ENCODE measurements around the gene ZNF786. TPM values are rescaled to one million over a fixed set of nuclear protein-coding genes. Genes with fewer than 3 reads are reported as not detected.
"Not testable (repeated sequence)": the region's sequence is repeated elsewhere in the genome, so short reads cannot be mapped to it uniquely, and the experiment has no call there.

Gene ZNF786
- total and polyA plus RNA-seq, 4 donors, result 2.0 to 5.9 (median 4.4) TPM

DNA sequence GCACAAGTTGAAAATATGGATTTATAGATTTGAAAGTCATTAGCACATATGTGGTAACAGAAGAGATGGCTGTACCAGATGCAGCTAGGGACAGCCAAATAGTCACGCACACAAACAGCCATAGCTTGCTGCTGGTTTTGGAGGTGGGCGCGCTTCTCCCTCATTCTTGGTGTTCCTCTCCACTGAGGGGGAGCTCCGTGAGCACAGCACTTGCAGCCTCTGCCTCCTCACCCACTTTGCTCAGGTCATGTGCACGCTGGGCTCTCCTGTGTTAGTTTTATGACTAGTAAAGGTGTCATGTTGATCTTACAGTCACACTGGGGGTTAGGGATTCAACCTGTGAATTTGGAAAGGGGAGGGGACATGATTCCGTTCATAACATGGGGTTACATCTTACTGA is 8.5 kb upstream of the ZNF786 start:
- Histone ChIP-seq H3K36me3 (ENCODE audit: control insufficient read depth in 4 of 4, insufficient read depth in 4 of 4, low read length in 4 of 4) (peaks cover 0 to 7% (median under 1%) of the 10 kb centered on the region in 4 donors), H3K4me1 (ENCODE audit: control insufficient read depth in 5 of 5, insufficient read depth in 5 of 5, low read length in 5 of 5) (no peaks in the 10 kb centered on the region), H3K4me3 (no peak overlapping the region), H3K27ac (ENCODE audit: low read depth in 1 of 2, low read length in 1 of 2) (no peak overlapping the region), H3K27me3 (ENCODE audit: control insufficient read depth in 3 of 3, insufficient read depth in 3 of 3, low read length in 2 of 3) (no peaks in the 10 kb centered on the region), H3K9me3 (ENCODE audit: control insufficient read depth in 4 of 4, insufficient read depth in 3 of 4, low read length in 3 of 4) (no peaks in the 10 kb centered on the region), H3K9ac (ENCODE audit: insufficient read depth in 1 of 2, low read length in 2 of 2) (no peak overlapping the region)
- TF ChIP-seq, protein P1, sequence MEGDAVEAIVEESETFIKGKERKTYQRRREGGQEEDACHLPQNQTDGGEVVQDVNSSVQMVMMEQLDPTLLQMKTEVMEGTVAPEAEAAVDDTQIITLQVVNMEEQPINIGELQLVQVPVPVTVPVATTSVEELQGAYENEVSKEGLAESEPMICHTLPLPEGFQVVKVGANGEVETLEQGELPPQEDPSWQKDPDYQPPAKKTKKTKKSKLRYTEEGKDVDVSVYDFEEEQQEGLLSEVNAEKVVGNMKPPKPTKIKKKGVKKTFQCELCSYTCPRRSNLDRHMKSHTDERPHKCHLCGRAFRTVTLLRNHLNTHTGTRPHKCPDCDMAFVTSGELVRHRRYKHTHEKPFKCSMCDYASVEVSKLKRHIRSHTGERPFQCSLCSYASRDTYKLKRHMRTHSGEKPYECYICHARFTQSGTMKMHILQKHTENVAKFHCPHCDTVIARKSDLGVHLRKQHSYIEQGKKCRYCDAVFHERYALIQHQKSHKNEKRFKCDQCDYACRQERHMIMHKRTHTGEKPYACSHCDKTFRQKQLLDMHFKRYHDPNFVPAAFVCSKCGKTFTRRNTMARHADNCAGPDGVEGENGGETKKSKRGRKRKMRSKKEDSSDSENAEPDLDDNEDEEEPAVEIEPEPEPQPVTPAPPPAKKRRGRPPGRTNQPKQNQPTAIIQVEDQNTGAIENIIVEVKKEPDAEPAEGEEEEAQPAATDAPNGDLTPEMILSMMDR (IDR thresholded peaks at IDR 0.05; ENCODE audit: control extremely low read depth, extremely low read depth), result no peak
- 86 to 88% methylated on average over 6 of the region's 6 CpGs for WGBS, 2 donors
- ATAC-seq (ENCODE audit: insufficient read depth, low FRiP score) (no peak), DNase-seq (no peak)

DNA sequence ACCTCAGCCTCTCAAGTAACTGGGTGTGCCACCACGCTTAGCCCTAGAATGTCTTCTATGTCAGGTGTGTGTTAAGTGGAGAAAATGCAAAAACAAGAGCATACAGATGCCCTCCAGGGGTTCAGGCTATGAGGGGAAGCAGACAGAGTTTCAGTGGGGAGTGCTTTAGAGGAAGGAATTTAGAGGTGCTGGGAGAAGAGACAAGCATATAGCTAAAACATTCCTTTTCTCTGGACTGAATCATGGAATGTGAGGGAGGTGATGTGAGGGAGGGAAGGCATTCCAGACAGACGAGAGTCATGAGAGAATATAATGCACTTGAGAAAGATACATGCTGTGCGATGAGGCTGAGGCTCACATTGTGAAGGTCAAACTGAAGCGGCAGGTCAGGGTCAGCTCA is 6.6 kb upstream of the ZNF786 start:
- Histone ChIP-seq H3K27ac (ENCODE audit: low read depth in 1 of 2, low read length in 1 of 2) (no peak overlapping the region), H3K9ac (ENCODE audit: insufficient read depth in 1 of 2, low read length in 2 of 2) (no peak overlapping the region), H3K4me3 (no peak overlapping the region), H3K9me3 (ENCODE audit: control insufficient read depth in 4 of 4, insufficient read depth in 3 of 4, low read length in 3 of 4) (no peaks in the 10 kb centered on the region), H3K27me3 (ENCODE audit: control insufficient read depth in 3 of 3, insufficient read depth in 3 of 3, low read length in 2 of 3) (no peaks in the 10 kb centered on the region), H3K36me3 (ENCODE audit: control insufficient read depth in 4 of 4, insufficient read depth in 4 of 4, low read length in 4 of 4) (no peaks in the 10 kb centered on the region), H3K4me1 (ENCODE audit: control insufficient read depth in 5 of 5, insufficient read depth in 5 of 5, low read length in 5 of 5) (no peaks in the 10 kb centered on the region)
- 80 to 83% methylated on average over 4 of the region's 4 CpGs for WGBS, 2 donors
- ATAC-seq (ENCODE audit: insufficient read depth, low FRiP score) (no peak), DNase-seq (no peak)
- TF ChIP-seq, protein P1 (IDR thresholded peaks at IDR 0.05; ENCODE audit: control extremely low read depth, extremely low read depth), result no peak

DNA sequence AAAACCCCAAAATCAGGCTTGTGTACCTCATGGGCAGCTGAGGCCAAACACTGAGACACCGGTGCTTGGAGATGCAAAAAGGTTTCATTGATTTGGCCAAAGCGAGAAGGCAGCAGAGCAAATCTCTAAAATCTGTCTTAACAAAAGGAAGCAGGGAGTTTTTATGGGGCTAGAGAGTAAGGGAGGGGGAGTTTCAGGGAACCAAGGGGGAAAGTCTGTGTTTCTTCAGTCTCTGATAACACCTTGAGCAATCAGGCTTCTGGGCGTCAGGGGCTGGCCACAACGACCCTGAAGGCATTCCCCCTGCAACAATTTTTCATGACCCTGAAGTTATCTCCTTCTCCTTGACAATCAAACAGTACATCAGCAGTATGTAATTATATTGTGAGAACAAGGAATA is 2.7 kb upstream of the ZNF786 start:
- no peak for ATAC-seq (ENCODE audit: insufficient read depth, low FRiP score)
- 56 to 63% methylated on average over 4 of the region's 4 CpGs for WGBS, 2 donors
- DNase-seq, result no peak
- peaks cover 0 to 5% (median 2%) of the 10 kb centered on the region in 5 donors for H3K4me1 ChIP-seq (ENCODE audit: control insufficient read depth in 5 of 5, insufficient read depth in 5 of 5, low read length in 5 of 5)
- H3K9ac ChIP-seq (ENCODE audit: insufficient read depth in 1 of 2, low read length in 2 of 2), result no peak overlapping the region
- H3K36me3 ChIP-seq (ENCODE audit: control insufficient read depth in 4 of 4, insufficient read depth in 4 of 4, low read length in 4 of 4), result no peaks in the 10 kb centered on the region
- H3K4me3 ChIP-seq, result no peak overlapping the region
- H3K27ac ChIP-seq (ENCODE audit: low read depth in 1 of 2, low read length in 1 of 2), result no peak overlapping the region
- TF ChIP-seq, protein P1 (IDR thresholded peaks at IDR 0.05; ENCODE audit: control extremely low read depth, extremely low read depth), result no peak
- no peaks in the 10 kb centered on the region for H3K27me3 ChIP-seq (ENCODE audit: control insufficient read depth in 3 of 3, insufficient read depth in 3 of 3, low read length in 2 of 3)
- H3K9me3 ChIP-seq (ENCODE audit: control insufficient read depth in 4 of 4, insufficient read depth in 3 of 4, low read length in 3 of 4), result no peaks in the 10 kb centered on the region

- H3K27ac ChIP-seq (ENCODE audit: low read depth in 1 of 2, low read length in 1 of 2); H3K27me3 ChIP-seq (ENCODE audit: control insufficient read depth in 3 of 3, insufficient read depth in 3 of 3, low read length in 2 of 3); H3K4me1 ChIP-seq (ENCODE audit: control insufficient read depth in 5 of 5, insufficient read depth in 5 of 5, low read length in 5 of 5); ATAC-seq (ENCODE audit: insufficient read depth, low FRiP score); H3K9ac ChIP-seq (ENCODE audit: insufficient read depth in 1 of 2, low read length in 2 of 2); H3K9me3 ChIP-seq (ENCODE audit: control insufficient read depth in 4 of 4, insufficient read depth in 3 of 4, low read length in 3 of 4); H3K36me3 ChIP-seq (ENCODE audit: control insufficient read depth in 4 of 4, insufficient read depth in 4 of 4, low read length in 4 of 4); H3K4me3 ChIP-seq; DNase-seq: not testable (repeated sequence)
- 96 to 97% methylated on average over 19 to 20 of the region's 20 CpGs for WGBS, 2 donors
Measured at GRCh38 chr7:149092244-149092643, 1.7 kb upstream of the ZNF786 start.

Data from lung (tissue), 12 donors.